Spleen (tissue), 11 donors: ENCODE results near the gene F9. TPM values are rescaled to one million over a fixed set of nuclear protein-coding genes. Genes with fewer than 3 reads are reported as not detected.

Source experiments
- DNase-seq: peaks from one replicate; pipeline ENCODE4 v3.0.0-alpha.2; 2020
- H3K27ac ChIP-seq, 8 donors: fragments of 200-600 bp; sonication (generic) in 7 of 8; 1 replicate in 4 of 8; 2 replicates in 4 of 8; pipeline versions ENCODE4 v1.5.0 to v1.8.0; 2016 to 2021; ENCODE audit warnings: inconsistent platforms in 4 of 8, mild to moderate bottlenecking in 4 of 8, moderate library complexity in 1 of 8
- H3K27me3 ChIP-seq, 7 donors: fragments of 200-600 bp; sonication (generic) in 6 of 7; replicated peaks in 1 of 7; 1 replicate in 4 of 7; 2 replicates in 3 of 7; pipeline versions ENCODE4 v1.5.0 to v1.8.0; 2016 to 2021; ENCODE audit warnings: inconsistent platforms in 3 of 7, mild to moderate bottlenecking in 1 of 7
- H3K36me3 ChIP-seq, 6 donors: fragments of 200-600 bp; sonication (generic) in 5 of 6; 1 replicate in 4 of 6; 2 replicates in 2 of 6; pipeline versions ENCODE4 v1.5.0 to v1.8.0; 2016 to 2021; ENCODE audit warnings: inconsistent platforms in 2 of 6
- H3K4me1 ChIP-seq, 6 donors: fragments of 200-600 bp; sonication (generic) in 5 of 6; 1 replicate in 3 of 6; 2 replicates in 3 of 6; pipeline versions ENCODE4 v1.5.0 to v1.8.0; 2016 to 2021; ENCODE audit warnings: inconsistent platforms in 3 of 6
- H3K4me3 ChIP-seq, 8 donors: fragments of 200-600 bp; sonication (generic) in 7 of 8; 1 replicate in 4 of 8; 2 replicates in 4 of 8; pipeline versions ENCODE4 v1.5.0 to v1.8.0; 2016 to 2021; ENCODE audit warnings: inconsistent platforms in 4 of 8, mild to moderate bottlenecking in 4 of 8, moderate library complexity in 2 of 8
- H3K9me3 ChIP-seq, 8 donors: fragments of 200-600 bp; sonication (generic) in 7 of 8; 1 replicate in 4 of 8; 2 replicates in 4 of 8; pipeline versions ENCODE4 v1.5.0 to v1.8.0; 2016 to 2021; ENCODE audit warnings: inconsistent platforms in 4 of 8
- POLR2A ChIP-seq, 3 donors: fragments of 450-650 bp; IDR thresholded peaks; one replicate each; pipeline ENCODE4 v1.5.1; 2017; ENCODE audit warnings: antibody characterized with exemption in 3 of 3, mild to moderate bottlenecking in 1 of 3
- POLR2AphosphoS5 ChIP-seq, 3 donors: sonication (generic); formaldehyde crosslinking; IDR thresholded peaks; one replicate each; pipeline ENCODE4 v1.5.1; 2017; ENCODE audit warnings: antibody characterized with exemption in 3 of 3
- WGBS, 5 donors: extraction: QIAGEN DNeasy Blood & Tissue Kit in 3 of 5; methylation state at CpG; one replicate each; pipeline versions ENCODE4 v1.1.5 to v1.1.7; 2013 to 2018; 5-methylcytosine and 5-hydroxymethylcytosine counted together
- intact Hi-C: fragments of 100-400 bp; cut with DNase I; formaldehyde crosslinking; loops from one replicate; pipeline ENCODE4 v1.15.0; 2023; ENCODE audit warnings: low total_unique reads
- polyA plus RNA-seq, 3 donors: library from polyadenylated mRNA; stranded (reverse); fragments of 200-250 nt; gene quantifications; one replicate each; pipeline ENCODE4 v1.2.1, GENCODE V29; 2013
- total RNA-seq, 7 donors: library from RNA; depleted of rRNA in 3 of 7; stranded (reverse); fragments of >200 nt in 3 of 7; fragmentation: NEBNext Ultra II Directional in 4 of 7; extraction: Animal tissue kit (Norgen Biotek cat#: 25700) in 4 of 7; gene quantifications; one replicate each; pipeline versions ENCODE4 v1.1.0 to v1.2.1, GENCODE V29; 2016 to 2021
- TF ChIP-seq, protein P1 (sequence below), 11 experiments: fragments of 200-600 bp in 7 of 11; fragments of 450-650 bp in 4 of 11; sonication (generic) in 4 of 11; IDR thresholded peaks in 8 of 11; conservative IDR thresholded peaks in 3 of 11; 1 replicate in 7 of 11; 2 replicates in 4 of 11; pipeline versions ENCODE4 v1.4.0 to v1.8.0; 2016 to 2021; ENCODE audit warnings: antibody characterized with exemption in 11 of 11, inconsistent platforms in 4 of 11, mild to moderate bottlenecking in 1 of 11
- donor health status: healthy with polysubstance abuse.
- donor health status: DM: no; HTN: no; CAD: no; lungs with moderate emphysema.
- donor health status: DM: no; HTN: no; CAD: no.
- donor health status: Bipolar disorder and iron deficiency.
- donor health status: healthy.
- donor health status: DM: no; HTN: no; CAD: no.
- donor health status: DM: yes; HTN: yes; CAD: no.

The F9 gene
- total and polyA plus RNA-seq, 10 donors = not detected

DNA sequence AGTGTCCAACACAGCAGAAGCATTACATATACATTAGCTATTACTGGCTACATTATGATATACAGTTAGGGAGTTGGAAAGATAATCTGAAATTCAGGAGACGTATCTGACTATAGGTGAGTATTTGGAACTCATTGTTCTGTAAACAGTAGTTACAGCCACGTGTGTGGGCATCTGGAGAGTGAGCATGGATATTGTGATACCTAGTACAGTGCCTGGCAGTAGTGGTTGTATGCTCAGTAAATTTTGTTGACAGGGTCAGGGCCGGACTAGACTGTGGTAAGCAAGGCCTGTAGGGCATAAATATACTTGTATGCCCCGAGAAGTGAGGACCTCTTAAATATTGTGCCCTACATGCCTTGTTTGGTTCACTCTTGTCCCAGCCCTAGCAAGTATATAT, 2.9 kb downstream of the F9 start:
- Histone ChIP-seq H3K9me3 (no peaks in the 10 kb centered on the region), H3K4me3 (no peak overlapping the region), H3K27me3 (no peaks in the 10 kb centered on the region), H3K4me1 (no peaks in the 10 kb centered on the region), H3K27ac (no peak overlapping the region), H3K36me3 (no peaks in the 10 kb centered on the region)
- intact Hi-C loops = no loop called here
- no peak for TF ChIP-seq POLR2A (IDR thresholded peaks at IDR 0.05)
- DNase-seq = no peak
- WGBS, 5 donors = 66 to 90% (median 82%) methylated on average over 4 of the region's 4 CpGs

DNA sequence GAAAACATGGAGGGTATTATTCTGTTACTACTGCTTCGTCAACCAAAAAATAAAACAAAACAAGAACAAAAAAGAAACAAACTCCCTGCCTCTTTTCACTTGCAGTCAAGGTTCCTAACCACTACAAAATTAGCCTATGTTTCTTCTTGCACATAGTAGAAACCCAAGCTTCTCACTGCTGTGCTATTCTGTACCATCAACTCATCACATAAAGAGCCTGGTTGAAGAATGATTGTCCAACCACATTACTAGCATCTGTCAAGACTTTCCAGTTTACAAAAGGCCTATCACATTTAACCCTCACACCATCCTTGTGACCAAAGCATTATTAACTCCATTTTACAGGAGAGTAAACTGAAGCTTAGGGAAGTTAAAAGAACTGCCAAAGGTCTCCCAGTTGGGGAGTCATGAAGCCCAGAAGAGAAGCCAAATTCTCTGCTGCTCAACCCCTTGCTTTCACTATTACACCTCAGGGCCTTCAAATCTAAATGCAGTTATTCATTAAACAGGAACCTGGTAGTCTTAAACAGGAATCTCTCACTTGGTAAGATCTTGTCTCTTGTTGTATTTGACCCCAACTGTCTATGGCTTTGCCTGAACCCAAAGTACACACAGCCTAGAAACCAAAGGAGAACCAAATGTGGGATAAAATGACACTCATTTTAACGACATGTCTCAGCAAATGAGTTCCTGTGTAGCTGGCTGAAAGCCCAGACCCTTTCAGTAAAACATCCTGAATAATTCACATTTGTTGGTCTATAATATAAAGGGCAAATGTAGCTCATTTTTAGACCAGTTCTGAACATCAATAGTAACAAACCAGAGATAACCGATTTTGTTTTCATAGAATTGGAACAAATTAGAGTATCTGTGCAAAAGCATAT, 8.6 kb downstream of the F9 start:
- no peak for TF ChIP-seq POLR2AphosphoS5 (IDR thresholded peaks at IDR 0.05)
- TF ChIP-seq, protein P1, sequence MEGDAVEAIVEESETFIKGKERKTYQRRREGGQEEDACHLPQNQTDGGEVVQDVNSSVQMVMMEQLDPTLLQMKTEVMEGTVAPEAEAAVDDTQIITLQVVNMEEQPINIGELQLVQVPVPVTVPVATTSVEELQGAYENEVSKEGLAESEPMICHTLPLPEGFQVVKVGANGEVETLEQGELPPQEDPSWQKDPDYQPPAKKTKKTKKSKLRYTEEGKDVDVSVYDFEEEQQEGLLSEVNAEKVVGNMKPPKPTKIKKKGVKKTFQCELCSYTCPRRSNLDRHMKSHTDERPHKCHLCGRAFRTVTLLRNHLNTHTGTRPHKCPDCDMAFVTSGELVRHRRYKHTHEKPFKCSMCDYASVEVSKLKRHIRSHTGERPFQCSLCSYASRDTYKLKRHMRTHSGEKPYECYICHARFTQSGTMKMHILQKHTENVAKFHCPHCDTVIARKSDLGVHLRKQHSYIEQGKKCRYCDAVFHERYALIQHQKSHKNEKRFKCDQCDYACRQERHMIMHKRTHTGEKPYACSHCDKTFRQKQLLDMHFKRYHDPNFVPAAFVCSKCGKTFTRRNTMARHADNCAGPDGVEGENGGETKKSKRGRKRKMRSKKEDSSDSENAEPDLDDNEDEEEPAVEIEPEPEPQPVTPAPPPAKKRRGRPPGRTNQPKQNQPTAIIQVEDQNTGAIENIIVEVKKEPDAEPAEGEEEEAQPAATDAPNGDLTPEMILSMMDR (IDR thresholded peaks at IDR 0.05 in 8 of 11, conservative IDR thresholded peaks at IDR 0.05 in 3 of 11) = no peak
- TF ChIP-seq POLR2A (IDR thresholded peaks at IDR 0.05) = no peak
- WGBS, 5 donors = 44 to 56% (median 48%) methylated on average over 3 of the region's 3 CpGs
- no peaks in the 10 kb centered on the region for H3K36me3 ChIP-seq
- H3K4me3 ChIP-seq = no peak overlapping the region
- no peaks in the 10 kb centered on the region for H3K4me1 ChIP-seq
- no peaks in the 10 kb centered on the region for H3K9me3 ChIP-seq
- no peak for DNase-seq
- intact Hi-C loops = no loop called here
- no peak overlapping the region for H3K27ac ChIP-seq
- no peaks in the 10 kb centered on the region for H3K27me3 ChIP-seq

DNA sequence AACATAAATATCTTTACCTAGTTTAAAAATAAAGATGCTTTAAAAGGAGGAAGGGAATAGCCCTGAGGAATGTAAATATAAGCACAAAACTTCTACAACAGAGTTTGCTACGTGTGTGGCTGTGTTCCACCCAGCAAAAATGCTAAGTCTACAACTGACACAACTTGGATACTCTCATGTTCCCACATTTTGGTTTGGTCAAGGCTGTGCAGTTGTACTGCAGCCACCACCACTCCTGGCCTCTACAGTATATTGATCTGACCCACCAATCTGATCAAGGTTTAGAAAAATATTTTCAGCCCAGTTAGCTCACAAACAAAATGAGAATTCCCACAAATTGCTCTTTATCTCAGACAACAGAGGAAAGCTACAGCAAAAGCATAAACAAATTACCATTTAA, 12.1 kb downstream of the F9 start:
- 54 to 92% (median 62%) methylated on average over 1 of the region's 1 CpG for WGBS, 5 donors

DNA sequence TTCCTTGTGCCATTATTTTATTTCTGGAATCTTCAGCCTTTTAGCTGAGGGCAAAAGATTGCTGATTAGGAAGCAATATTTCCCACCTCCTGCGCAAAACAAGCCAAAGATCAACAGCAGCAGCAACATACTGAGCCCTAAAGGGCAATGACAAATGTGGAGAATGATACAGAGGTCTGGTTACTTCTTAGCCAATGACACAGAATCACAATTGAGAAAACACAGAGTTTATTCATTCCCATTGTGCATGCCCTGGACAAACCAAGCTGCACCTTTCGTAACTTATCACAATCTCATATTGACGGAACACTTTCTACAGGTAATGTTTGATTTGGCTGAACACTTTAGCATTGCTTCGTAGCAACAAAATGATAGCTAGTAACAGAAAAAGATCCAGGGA, 13.4 kb downstream of the F9 start:
- Histone ChIP-seq H3K27me3 (no peaks in the 10 kb centered on the region), H3K4me1 (no peaks in the 10 kb centered on the region), H3K36me3 (no peaks in the 10 kb centered on the region), H3K9me3 (no peaks in the 10 kb centered on the region), H3K27ac (no peak overlapping the region), H3K4me3 (no peak overlapping the region)
- WGBS, 5 donors = 88 to 97% (median 92%) methylated on average over 4 of the region's 4 CpGs
- intact Hi-C loops = no loop called here
- DNase-seq = no peak
- no peak for TF ChIP-seq POLR2A (IDR thresholded peaks at IDR 0.05)
- TF ChIP-seq POLR2AphosphoS5 (IDR thresholded peaks at IDR 0.05) = no peak
- TF ChIP-seq, protein P1 (IDR thresholded peaks at IDR 0.05 in 8 of 11, conservative IDR thresholded peaks at IDR 0.05 in 3 of 11) = no peak

More for the DNA sequence above, 12.1 kb downstream of the F9 start:
- TF ChIP-seq, protein P1 (IDR thresholded peaks at IDR 0.05 in 8 of 11, conservative IDR thresholded peaks at IDR 0.05 in 3 of 11) = no peak
- TF ChIP-seq POLR2A (IDR thresholded peaks at IDR 0.05) (no peak), POLR2AphosphoS5 (IDR thresholded peaks at IDR 0.05) (no peak)
- no peaks in the 10 kb centered on the region for H3K4me1 ChIP-seq
- no peaks in the 10 kb centered on the region for H3K27me3 ChIP-seq
- no peak overlapping the region for H3K4me3 ChIP-seq
- H3K9me3 ChIP-seq = no peaks in the 10 kb centered on the region
- H3K36me3 ChIP-seq = no peaks in the 10 kb centered on the region
- intact Hi-C loops = no loop called here
- DNase-seq = no peak
- no peak overlapping the region for H3K27ac ChIP-seq
